ENCODE results near the gene TMEM86A.
"Not testable (repeated sequence)": the region's sequence is repeated elsewhere in the genome, so short reads cannot be mapped to it uniquely, and the experiment has no call there.

The TMEM86A gene

GRCh38 chr11:18698341-18699268 is at the start of gene TMEM86A:
TSS of gene TMEM86A (plus strand) at chr11:18698779. CDS start at chr11:18698887, 108 bp downstream.
- in situ Hi-C loops (cut with MboI; ENCODE audit: low sequenced_read_pairs): no loop called here

GRCh38 chr11:18650353-18650752 is 48.2 kb upstream of the TMEM86A start:
- in situ Hi-C loops (cut with MboI; ENCODE audit: low sequenced_read_pairs): no loop called here

GRCh38 chr11:18650859-18651557 is 47.6 kb upstream of the TMEM86A start:
- in situ Hi-C loops (cut with MboI; ENCODE audit: low sequenced_read_pairs): no loop called here

- in situ Hi-C loops (cut with MboI; ENCODE audit: low sequenced_read_pairs): no loop called here
Measured at GRCh38 chr11:18657673-18658072, 40.9 kb upstream of the TMEM86A start.

- in situ Hi-C loops (cut with MboI; ENCODE audit: low sequenced_read_pairs): not testable (repeated sequence)
Measured at GRCh38 chr11:18665353-18665872, 33.2 kb upstream of the TMEM86A start.

- in situ Hi-C loops (cut with MboI; ENCODE audit: low sequenced_read_pairs): no loop called here
Measured at GRCh38 chr11:18668131-18668530, 30.4 kb upstream of the TMEM86A start.

- in situ Hi-C loops (cut with MboI; ENCODE audit: low sequenced_read_pairs): no loop called here
Measured at GRCh38 chr11:18669219-18669596, 29.4 kb upstream of the TMEM86A start.

GRCh38 chr11:18669711-18670110 is 28.9 kb upstream of the TMEM86A start:
- in situ Hi-C loops (cut with MboI; ENCODE audit: low sequenced_read_pairs): no loop called here

GRCh38 chr11:18671246-18671645 is 27.3 kb upstream of the TMEM86A start:
- in situ Hi-C loops (cut with MboI; ENCODE audit: low sequenced_read_pairs): no loop called here

GRCh38 chr11:18672209-18672608 is 26.4 kb upstream of the TMEM86A start:
- in situ Hi-C loops (cut with MboI; ENCODE audit: low sequenced_read_pairs): not testable (repeated sequence)

- in situ Hi-C loops (cut with MboI; ENCODE audit: low sequenced_read_pairs): no loop called here
Measured at GRCh38 chr11:18676803-18677202, 21.8 kb upstream of the TMEM86A start.

GRCh38 chr11:18677560-18677959 is 21.0 kb upstream of the TMEM86A start:
- in situ Hi-C loops (cut with MboI; ENCODE audit: low sequenced_read_pairs): no loop called here

GRCh38 chr11:18681949-18682348 is 16.6 kb upstream of the TMEM86A start:
- in situ Hi-C loops (cut with MboI; ENCODE audit: low sequenced_read_pairs): not testable (repeated sequence)

- in situ Hi-C loops (cut with MboI; ENCODE audit: low sequenced_read_pairs): no loop called here
Measured at GRCh38 chr11:18682466-18682865, 16.1 kb upstream of the TMEM86A start.

GRCh38 chr11:18684267-18684666 is 14.3 kb upstream of the TMEM86A start:
- in situ Hi-C loops (cut with MboI; ENCODE audit: low sequenced_read_pairs): no loop called here

GRCh38 chr11:18691467-18692140 is 7.0 kb upstream of the TMEM86A start:
- in situ Hi-C loops (cut with MboI; ENCODE audit: low sequenced_read_pairs): not testable (repeated sequence)

- in situ Hi-C loops (cut with MboI; ENCODE audit: low sequenced_read_pairs): no loop called here
Measured at GRCh38 chr11:18692941-18693760, 5.4 kb upstream of the TMEM86A start.

- in situ Hi-C loops (cut with MboI; ENCODE audit: low sequenced_read_pairs): no loop called here
Measured at GRCh38 chr11:18696638-18697225, 1.8 kb upstream of the TMEM86A start.

- in situ Hi-C loops (cut with MboI; ENCODE audit: low sequenced_read_pairs): no loop called here
Measured at GRCh38 chr11:18697576-18697975, 1.0 kb upstream of the TMEM86A start.

GRCh38 chr11:18699269-18699596 is 654 bp downstream of the TMEM86A start:
- in situ Hi-C loops (cut with MboI; ENCODE audit: low sequenced_read_pairs): no loop called here

Measured in HL-60/S4 treated with phorbol 12-myristate 13-acetate at 8.2 ng/mL for 4 days and 3 days (cell line).